Nephron progenitor cell (in vitro differentiated cells): Measurements from ENCODE around the gene ASAP2.
A peak's percentile ranks its signal among the peaks of the same experiment; 100 is the strongest.

ENCODE experiments used
- DNase-seq: peaks from one replicate; pipeline ENCODE4 v3.0.0; 2021
- H3K27ac Mint-ChIP-seq: 2 replicates; pipeline ENCODE4 v1.8.0; 2021; ENCODE audit warnings: mild to moderate bottlenecking, moderate library complexity, mixed read lengths
- H3K27me3 Mint-ChIP-seq: 2 replicates; pipeline ENCODE4 v1.8.0; 2021; ENCODE audit warnings: mild to moderate bottlenecking, low read depth, mixed read lengths; ENCODE audit not compliant: poor library complexity
- H3K36me3 Mint-ChIP-seq: 2 replicates; pipeline ENCODE4 v1.8.0; 2021; ENCODE audit warnings: low read depth, mixed read lengths
- H3K4me1 Mint-ChIP-seq: 2 replicates; pipeline ENCODE4 v1.8.0; 2021; ENCODE audit warnings: mixed read lengths
- H3K4me3 Mint-ChIP-seq: 2 replicates; pipeline ENCODE4 v1.8.0; 2021; ENCODE audit warnings: mild to moderate bottlenecking, moderate library complexity, mixed read lengths
- H3K9me3 Mint-ChIP-seq: 2 replicates; pipeline ENCODE4 v1.8.0; 2021; ENCODE audit warnings: mild to moderate bottlenecking, moderate library complexity, mixed read lengths
- TF ChIP-seq, protein P1 (sequence below): fragments of 200-600 bp; sonication (generic); IDR thresholded peaks from 2 replicates; pipeline ENCODE4 v1.5.0; 2021; ENCODE audit warnings: antibody characterized with exemption

ASAP2 gene

DNA sequence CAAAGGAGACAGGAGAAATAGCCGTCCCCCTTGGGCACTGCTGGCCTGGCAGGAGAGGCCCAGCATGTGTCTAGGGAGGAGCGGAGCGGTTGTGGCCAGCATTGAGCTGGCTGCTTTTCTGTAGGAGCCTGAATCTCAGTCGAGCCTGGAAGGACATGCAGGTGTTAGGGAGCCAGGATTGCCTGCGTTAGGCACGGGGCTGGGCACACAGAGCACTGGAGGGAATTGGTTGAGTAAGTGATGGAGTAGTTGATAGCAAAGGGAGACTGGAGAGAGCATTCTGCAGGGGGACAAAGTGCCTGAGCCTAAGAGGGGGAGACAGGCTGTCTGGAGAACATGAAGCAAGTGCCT lies 22.8 kb downstream of the ASAP2 start:
- Mint-ChIP-seq H3K9me3 (no peaks in the 10 kb centered on the region), H3K36me3 (no peaks in the 10 kb centered on the region), H3K27ac (peak overlapping the region; percentile 28), H3K4me3 (peak overlapping the region; percentile 26), H3K27me3 (no peaks in the 10 kb centered on the region), H3K4me1 (peaks cover 91% of the 10 kb centered on the region)
- DNase-seq = no peak
- TF ChIP-seq, protein P1, sequence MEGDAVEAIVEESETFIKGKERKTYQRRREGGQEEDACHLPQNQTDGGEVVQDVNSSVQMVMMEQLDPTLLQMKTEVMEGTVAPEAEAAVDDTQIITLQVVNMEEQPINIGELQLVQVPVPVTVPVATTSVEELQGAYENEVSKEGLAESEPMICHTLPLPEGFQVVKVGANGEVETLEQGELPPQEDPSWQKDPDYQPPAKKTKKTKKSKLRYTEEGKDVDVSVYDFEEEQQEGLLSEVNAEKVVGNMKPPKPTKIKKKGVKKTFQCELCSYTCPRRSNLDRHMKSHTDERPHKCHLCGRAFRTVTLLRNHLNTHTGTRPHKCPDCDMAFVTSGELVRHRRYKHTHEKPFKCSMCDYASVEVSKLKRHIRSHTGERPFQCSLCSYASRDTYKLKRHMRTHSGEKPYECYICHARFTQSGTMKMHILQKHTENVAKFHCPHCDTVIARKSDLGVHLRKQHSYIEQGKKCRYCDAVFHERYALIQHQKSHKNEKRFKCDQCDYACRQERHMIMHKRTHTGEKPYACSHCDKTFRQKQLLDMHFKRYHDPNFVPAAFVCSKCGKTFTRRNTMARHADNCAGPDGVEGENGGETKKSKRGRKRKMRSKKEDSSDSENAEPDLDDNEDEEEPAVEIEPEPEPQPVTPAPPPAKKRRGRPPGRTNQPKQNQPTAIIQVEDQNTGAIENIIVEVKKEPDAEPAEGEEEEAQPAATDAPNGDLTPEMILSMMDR = no peak

DNA sequence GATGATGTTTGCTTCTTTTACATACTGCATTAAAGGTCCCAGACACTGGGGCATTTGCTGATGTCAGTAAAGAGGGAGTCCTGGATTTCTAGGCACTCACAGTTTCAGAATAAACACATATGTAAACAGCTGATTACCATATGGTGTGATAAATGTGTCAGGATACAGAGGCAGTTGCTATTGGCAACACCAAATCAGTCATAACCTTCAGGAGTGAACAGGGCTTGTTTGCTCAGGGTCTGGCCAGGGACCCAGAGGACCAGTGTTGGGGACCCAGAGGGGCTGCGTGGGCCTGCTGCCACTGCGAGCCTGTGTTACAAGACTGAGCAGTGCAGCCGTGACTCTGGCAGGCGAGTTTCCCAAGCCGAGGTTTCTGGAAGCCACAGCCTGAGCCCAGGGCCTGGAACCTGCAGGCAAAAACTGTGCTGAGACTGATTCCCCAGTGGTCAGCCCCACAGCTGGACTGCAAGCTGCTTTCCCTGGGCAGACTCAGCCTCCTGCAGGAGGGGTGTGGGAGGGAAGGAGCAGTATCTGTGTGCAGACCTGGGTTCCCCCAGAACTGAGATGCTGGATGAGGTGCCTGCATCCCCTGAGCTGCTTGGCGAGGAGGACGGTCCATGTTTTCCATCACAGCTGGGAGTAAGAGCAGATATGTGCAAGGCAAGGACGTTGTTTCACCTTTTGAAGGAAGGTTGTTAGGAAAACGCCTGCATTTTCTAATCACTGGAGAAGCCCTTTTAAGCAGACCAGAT lies 23.6 kb downstream of the ASAP2 start:
- Mint-ChIP-seq H3K4me3 (peak overlapping the region; percentile 26), H3K9me3 (no peaks in the 10 kb centered on the region), H3K27me3 (no peaks in the 10 kb centered on the region), H3K36me3 (no peaks in the 10 kb centered on the region), H3K27ac (no peak overlapping the region), H3K4me1 (peaks cover 97% of the 10 kb centered on the region)
- DNase-seq = no peak
- TF ChIP-seq, protein P1 = no peak

DNA sequence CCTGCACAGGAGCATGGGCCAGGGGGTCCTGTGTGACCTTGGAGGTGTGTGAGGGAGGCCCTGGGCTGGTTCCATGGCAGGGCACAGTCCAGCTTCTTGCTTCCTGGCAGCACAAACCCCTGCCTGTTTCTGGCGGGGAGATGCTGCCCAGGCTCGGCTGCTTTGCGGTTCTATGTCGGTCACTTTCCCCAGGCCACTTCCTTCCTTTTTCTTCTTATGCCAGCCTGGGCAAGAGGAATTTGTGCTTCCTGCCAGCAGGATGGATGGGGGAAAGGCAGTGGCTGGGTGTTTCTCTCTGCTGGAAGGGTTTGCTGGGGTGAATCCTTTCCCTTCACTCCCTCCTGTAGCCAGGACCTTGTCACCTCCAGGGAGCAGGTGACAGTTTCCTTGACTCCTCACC lies 24.3 kb downstream of the ASAP2 start:
- Mint-ChIP-seq H3K36me3 (no peaks in the 10 kb centered on the region), H3K4me1 (peaks cover 97% of the 10 kb centered on the region), H3K27me3 (no peaks in the 10 kb centered on the region), H3K27ac (no peak overlapping the region), H3K4me3 (no peak overlapping the region), H3K9me3 (no peaks in the 10 kb centered on the region)
- TF ChIP-seq, protein P1 = no peak
- no peak for DNase-seq

DNA sequence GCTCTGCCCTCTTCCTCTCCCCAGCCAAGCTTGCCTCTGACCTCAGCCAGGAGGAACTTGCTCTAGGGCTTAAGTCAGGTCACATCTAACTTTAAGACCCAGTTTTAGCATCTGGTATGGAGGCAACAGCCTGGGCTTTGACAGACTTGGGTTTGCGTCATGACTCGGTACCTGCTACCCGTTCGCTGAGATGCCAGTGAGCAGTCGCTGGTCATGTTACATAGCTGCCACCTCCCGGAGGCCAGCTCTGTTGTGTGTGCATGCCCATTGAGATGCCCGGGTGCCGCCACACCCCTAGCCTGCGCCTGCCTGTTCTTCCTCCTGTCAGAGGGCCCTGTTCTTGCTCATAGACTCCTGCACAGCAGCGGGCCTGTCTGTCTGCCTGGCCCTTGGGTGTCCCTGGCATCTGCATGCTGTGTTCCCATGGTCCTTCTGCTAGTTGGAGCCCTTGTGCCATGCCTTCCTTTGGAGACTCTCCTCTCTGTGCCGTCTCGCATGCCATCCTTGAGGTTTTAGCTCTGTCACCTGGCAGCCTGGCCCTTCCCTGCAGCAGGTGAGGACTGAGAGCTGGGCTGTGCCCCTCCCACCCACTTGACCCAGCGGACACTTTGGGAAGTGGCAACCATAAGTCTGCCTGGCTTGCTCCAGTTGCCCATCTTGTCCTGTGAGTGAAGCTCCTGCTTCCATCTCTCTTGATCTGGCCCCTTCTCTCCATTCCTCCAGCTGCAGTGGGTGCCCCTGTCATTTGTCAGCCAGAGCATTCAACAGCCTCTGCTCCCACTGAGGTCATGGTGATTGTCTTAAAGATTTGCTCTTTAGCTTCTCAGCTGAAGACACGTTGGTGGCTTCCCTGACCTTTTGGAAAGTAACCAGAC lies 24.9 kb downstream of the ASAP2 start:
- no peak overlapping the region for H3K27ac Mint-ChIP-seq
- TF ChIP-seq, protein P1 = no peak
- no peaks in the 10 kb centered on the region for H3K36me3 Mint-ChIP-seq
- no peaks in the 10 kb centered on the region for H3K27me3 Mint-ChIP-seq
- peak overlapping the region; percentile 61 for H3K4me3 Mint-ChIP-seq
- H3K4me1 Mint-ChIP-seq = peaks cover 97% of the 10 kb centered on the region
- no peak for DNase-seq
- no peaks in the 10 kb centered on the region for H3K9me3 Mint-ChIP-seq

DNA sequence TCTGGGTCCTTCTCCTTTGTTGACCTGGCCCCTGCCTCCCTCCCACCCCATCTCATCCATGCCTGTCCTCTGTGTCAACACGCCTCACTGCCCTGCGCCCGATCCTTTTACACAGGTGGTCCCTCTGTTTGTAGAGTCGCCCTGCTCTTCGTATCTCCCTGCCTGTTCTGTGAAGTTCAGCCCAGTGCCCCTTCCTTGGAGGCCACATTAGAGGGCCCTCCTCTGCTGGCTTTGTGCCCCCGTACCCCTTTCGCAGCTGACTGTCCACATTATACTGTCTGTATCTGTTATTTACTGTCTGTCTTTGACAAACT lies 25.5 kb downstream of the ASAP2 start:
- H3K4me3 Mint-ChIP-seq = peak overlapping the region; percentile 61
- TF ChIP-seq, protein P1 = no peak
- H3K36me3 Mint-ChIP-seq = no peaks in the 10 kb centered on the region
- no peaks in the 10 kb centered on the region for H3K9me3 Mint-ChIP-seq
- no peaks in the 10 kb centered on the region for H3K27me3 Mint-ChIP-seq
- H3K4me1 Mint-ChIP-seq = peaks cover 97% of the 10 kb centered on the region
- DNase-seq = peak; percentile 40
- no peak overlapping the region for H3K27ac Mint-ChIP-seq
